IMR-90 (cell line): Measurements from ENCODE around the gene PLXNC1. TPM values are rescaled to one million over a fixed set of nuclear protein-coding genes. Genes with fewer than 3 reads are reported as not detected.

Experiments
- ATAC-seq: fragments of 200-7000 bp; cut with Tn5 transposase; 2 replicates; pipeline ENCODE4 v1.9.1; 2020; ENCODE audit warnings: low read depth, mild to moderate bottlenecking, moderate library complexity
- BruUV-seq: library from RNA; stranded (reverse); fragments of 400-500 nt; replicated peaks from 2 replicates; lab custom pipeline; 2021; lab: Mats Ljungman, UMichigan
- CTCF ChIA-PET: fragments of 300-600 bp; formaldehyde crosslinking; extraction: SDS; loops from one replicate; lab custom pipeline; 2021; ENCODE audit warnings: antibody characterized with exemption; lab: Yijun Ruan, JAX
- POLR2A ChIA-PET: fragments of 300-600 bp; sonication (Branson Sonifier 250); formaldehyde crosslinking; loops from one replicate; lab custom pipeline; 2022; ENCODE audit warnings: antibody characterized with exemption; ENCODE audit not compliant: unreplicated experiment; lab: Charles Lee
- DNase-seq: peaks from one replicate; pipeline ENCODE4 v3.0.0; 2013
- H2AFZ ChIP-seq: replicated peaks from 2 replicates; pipeline ENCODE3; 2013; ENCODE audit warnings: low read length, mild to moderate bottlenecking; ENCODE audit not compliant: poor library complexity
- H2AK5ac ChIP-seq: 2 replicates; pipeline ENCODE4 v1.6.1; 2013; ENCODE audit warnings: low read depth, low read length, inconsistent platforms
- H2AK9ac ChIP-seq: replicated peaks from 2 replicates; pipeline ENCODE3; 2013; ENCODE audit warnings: mild to moderate bottlenecking, low read depth, low read length, moderate library complexity; ENCODE audit not compliant: poor library complexity
- H2BK120ac ChIP-seq: 2 replicates; pipeline ENCODE4 v1.6.1; 2013; ENCODE audit warnings: low read depth, low read length, inconsistent platforms
- H2BK15ac ChIP-seq: 3 replicates; pipeline ENCODE4 v1.6.1; 2013; ENCODE audit warnings: low read depth, low read length, inconsistent platforms
- H2BK20ac ChIP-seq: 2 replicates; pipeline ENCODE4 v1.6.1; 2013; ENCODE audit warnings: low read depth, mild to moderate bottlenecking, inconsistent platforms, low read length, moderate library complexity
- H2BK5ac ChIP-seq: 2 replicates; pipeline ENCODE4 v1.6.1; 2013; ENCODE audit warnings: mild to moderate bottlenecking, low read depth, low read length, inconsistent platforms; ENCODE audit not compliant: poor library complexity, severe bottlenecking
- H3K14ac ChIP-seq: replicated peaks from 2 replicates; pipeline ENCODE4 v1.6.1; 2013; ENCODE audit warnings: low read depth, low read length, inconsistent platforms
- H3K18ac ChIP-seq: 2 replicates; pipeline ENCODE4 v1.6.1; 2013; ENCODE audit warnings: low read depth, low read length, control low read depth
- H3K23ac ChIP-seq: 2 replicates; pipeline ENCODE4 v1.6.1; 2013; ENCODE audit warnings: low read depth, low read length, inconsistent platforms
- H3K27ac ChIP-seq: 2 replicates; pipeline ENCODE4 v1.5.1; 2013; ENCODE audit warnings: mild to moderate bottlenecking, control low read depth, low read length; ENCODE audit not compliant: insufficient read depth
- H3K27me3 ChIP-seq: 2 replicates; pipeline ENCODE4 v1.6.1; 2013; ENCODE audit warnings: low read length; ENCODE audit not compliant: control insufficient read depth, insufficient read depth
- H3K36me3 ChIP-seq: 2 replicates; pipeline ENCODE4 v1.6.1; 2013; ENCODE audit warnings: low read length, mixed read lengths; ENCODE audit not compliant: control insufficient read depth, insufficient read depth
- H3K4ac ChIP-seq: 2 replicates; pipeline ENCODE4 v1.6.1; 2013; ENCODE audit warnings: low read depth, low read length, inconsistent platforms
- H3K4me1 ChIP-seq: 2 replicates; pipeline ENCODE4 v1.6.1; 2013; ENCODE audit warnings: low read length, mixed read lengths; ENCODE audit not compliant: control insufficient read depth, insufficient read depth
- H3K4me2 ChIP-seq: 2 replicates; pipeline ENCODE4 v1.6.1; 2013; ENCODE audit warnings: low read depth, mild to moderate bottlenecking, control low read depth, low read length, moderate library complexity
- H3K4me3 ChIP-seq: 2 replicates; pipeline ENCODE4 v1.5.1; 2013; ENCODE audit warnings: low read depth, mild to moderate bottlenecking, control low read depth, low read length, moderate library complexity; ENCODE audit not compliant: insufficient read depth
- H3K56ac ChIP-seq: 2 replicates; pipeline ENCODE4 v1.6.1; 2013; ENCODE audit warnings: low read length, inconsistent platforms; ENCODE audit not compliant: insufficient read depth; ENCODE audit errors: extremely low read depth
- H3K79me1 ChIP-seq, 2 experiments: 2 replicates each; pipeline ENCODE4 v1.6.1; 2013; ENCODE audit warnings: low read length in 2 of 2, inconsistent platforms in 1 of 2, low read depth in 1 of 2
- H3K9ac ChIP-seq: 2 replicates; pipeline ENCODE4 v1.6.1; 2013; ENCODE audit warnings: low read depth, low read length, control low read depth
- H3K9me1 ChIP-seq: 2 replicates; pipeline ENCODE4 v1.6.1; 2013; ENCODE audit warnings: low read length, inconsistent platforms; ENCODE audit not compliant: insufficient read depth
- H3K9me3 ChIP-seq: 2 replicates; pipeline ENCODE4 v1.6.1; 2013; ENCODE audit warnings: low read length; ENCODE audit not compliant: control insufficient read depth, insufficient read depth
- H4K20me1 ChIP-seq: 2 replicates; pipeline ENCODE4 v1.6.1; 2013; ENCODE audit warnings: low read length, inconsistent platforms; ENCODE audit not compliant: insufficient read depth
- H4K5ac ChIP-seq: 2 replicates; pipeline ENCODE4 v1.6.1; 2013; ENCODE audit warnings: mild to moderate bottlenecking, low read depth, low read length, control low read depth
- H4K8ac ChIP-seq, 2 experiments: 2 replicates each; pipeline ENCODE4 v1.6.1; 2013; ENCODE audit warnings: low read depth in 2 of 2, low read length in 2 of 2, control low read depth in 1 of 2, inconsistent platforms in 1 of 2
- H4K91ac ChIP-seq: 2 replicates; pipeline ENCODE4 v1.6.1; 2013; ENCODE audit warnings: low read depth, low read length, inconsistent platforms; ENCODE audit not compliant: insufficient read depth
- BHLHE40 ChIP-seq: fragments of 150-350 bp; IDR thresholded peaks from 2 replicates; pipeline ENCODE4 v1.6.1; 2016; ENCODE audit warnings: mild to moderate bottlenecking, low read depth, low read length
- CEBPB ChIP-seq: IDR thresholded peaks from 2 replicates; pipeline ENCODE4 v1.6.1; 2012; ENCODE audit warnings: low read depth, low read length, improper control_type of control experiment
- CHD1 ChIP-seq: IDR thresholded peaks from 2 replicates; pipeline ENCODE4 v1.6.1; 2012; ENCODE audit warnings: low read depth, low read length, improper control_type of control experiment
- MXI1 ChIP-seq: IDR thresholded peaks from 2 replicates; pipeline ENCODE4 v1.6.1; 2012; ENCODE audit warnings: low read depth, mild to moderate bottlenecking, low read length, moderate library complexity, borderline replicate concordance
- NFE2L2 ChIP-seq: fragments of 150-350 bp; IDR thresholded peaks from 2 replicates; pipeline ENCODE4 v1.6.1; 2016; ENCODE audit warnings: low read depth, mild to moderate bottlenecking, low read length
- RAD21 ChIP-seq: IDR thresholded peaks from 2 replicates; pipeline ENCODE4 v1.6.1; 2012; ENCODE audit warnings: low read length, improper control_type of control experiment
- RCOR1 ChIP-seq: IDR thresholded peaks from 2 replicates; pipeline ENCODE4 v1.6.1; 2012; ENCODE audit warnings: mild to moderate bottlenecking, low read length, improper control_type of control experiment; ENCODE audit not compliant: insufficient replicate concordance
- RFX5 ChIP-seq: IDR thresholded peaks from 2 replicates; pipeline ENCODE4 v1.8.0; 2012; ENCODE audit warnings: low read depth, mild to moderate bottlenecking, low read length, moderate library complexity
- SMC3 ChIP-seq: fragments of 150-350 bp; IDR thresholded peaks from 2 replicates; pipeline ENCODE4 v1.6.1; 2016; ENCODE audit warnings: low read depth, mild to moderate bottlenecking, antibody characterized with exemption, low read length, moderate library complexity
- WGBS, 2 experiments: methylation state at CpG; one replicate each; pipeline versions ENCODE4 v1.1.5 to v1.1.7; 2013; ENCODE audit warnings: missing lambda C conversion rate in 2 of 2; ENCODE audit not compliant: insufficient read length in 1 of 2; ENCODE audit errors: extremely low coverage in 2 of 2; 5-methylcytosine and 5-hydroxymethylcytosine counted together
- dilution Hi-C: fragments of 300-500 bp; cut with HindIII; formaldehyde crosslinking; loops from one replicate; pipeline ENCODE4 v1.14.3; 2018; ENCODE audit warnings: low sequenced_read_pairs; ENCODE audit not compliant: unreplicated experiment
- in situ Hi-C: fragments of 300-500 bp; cut with MboI; formaldehyde crosslinking; loops from 3 replicates; pipeline ENCODE4 v1.14.3; 2019; ENCODE audit warnings: low sequenced_read_pairs, inconsistent platforms, mixed read lengths
- intact Hi-C: fragments of 100-400 bp; cut with micrococcal nuclease; formaldehyde crosslinking; loops from 2 replicates; pipeline ENCODE4 v1.10.0; 2022
- polyA plus RNA-seq, 3 experiments: library from polyadenylated mRNA; depleted of rRNA; stranded (reverse); fragments of >200 nt; gene quantifications; 2 replicates each; pipeline ENCODE4 v1.2.3, GENCODE V29; 2012; ENCODE audit warnings: low replicate concordance in 1 of 3
- total RNA-seq: library from RNA; depleted of rRNA; stranded (reverse); fragments of >200 nt; gene quantifications from 2 replicates; pipeline ENCODE4 v1.2.3, GENCODE V29; 2012
- TF ChIP-seq, protein P1 (sequence below): fragments of 150-350 bp; IDR thresholded peaks from 2 replicates; pipeline ENCODE4 v1.6.1; 2017; ENCODE audit warnings: mild to moderate bottlenecking, antibody characterized with exemption, low read length, low read depth
- TF ChIP-seq, protein P2 (sequence below): conservative IDR thresholded peaks from 2 replicates; pipeline ENCODE4 v1.5.1; 2012; ENCODE audit warnings: mild to moderate bottlenecking, low read depth, low read length, improper control_type of control experiment

PLXNC1 gene
- total and polyA plus RNA-seq, 2 of the 4 experiments (the other 2 are of a cell fraction): 1.0 to 1.6 TPM

DNA sequence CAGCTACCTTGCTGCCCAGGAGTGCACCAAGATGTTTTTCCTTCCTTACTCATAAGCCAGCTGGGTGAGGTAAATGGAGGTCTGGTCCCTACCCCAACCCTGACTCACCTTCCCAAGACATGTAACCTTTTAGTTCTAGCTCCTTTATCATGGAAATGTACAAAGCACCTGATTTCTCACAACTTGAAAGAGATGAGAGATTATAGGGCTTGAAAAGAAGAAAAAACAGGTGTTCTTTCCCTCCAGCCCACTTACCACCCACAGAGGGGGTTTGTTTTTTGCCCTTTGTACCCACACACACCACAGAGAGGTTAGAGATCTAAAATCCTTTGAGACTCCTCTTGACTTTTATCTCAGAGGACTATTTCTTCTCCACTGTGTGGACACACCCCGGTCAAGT is 21.1 kb downstream of the PLXNC1 start:
- ATAC-seq (no peak), DNase-seq (no peak)
- no peak overlapping the region for H2BK5ac ChIP-seq
- H3K4me3 ChIP-seq: no peak overlapping the region
- TF ChIP-seq SMC3 (no peak), RAD21 (no peak), NFE2L2 (no peak), BHLHE40 (no peak), RFX5 (no peak), MXI1 (no peak), RCOR1 (no peak), CEBPB (no peak), CHD1 (no peak)
- TF ChIP-seq, protein P1, sequence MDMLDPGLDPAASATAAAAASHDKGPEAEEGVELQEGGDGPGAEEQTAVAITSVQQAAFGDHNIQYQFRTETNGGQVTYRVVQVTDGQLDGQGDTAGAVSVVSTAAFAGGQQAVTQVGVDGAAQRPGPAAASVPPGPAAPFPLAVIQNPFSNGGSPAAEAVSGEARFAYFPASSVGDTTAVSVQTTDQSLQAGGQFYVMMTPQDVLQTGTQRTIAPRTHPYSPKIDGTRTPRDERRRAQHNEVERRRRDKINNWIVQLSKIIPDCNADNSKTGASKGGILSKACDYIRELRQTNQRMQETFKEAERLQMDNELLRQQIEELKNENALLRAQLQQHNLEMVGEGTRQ: no peak
- TF ChIP-seq, protein P2, sequence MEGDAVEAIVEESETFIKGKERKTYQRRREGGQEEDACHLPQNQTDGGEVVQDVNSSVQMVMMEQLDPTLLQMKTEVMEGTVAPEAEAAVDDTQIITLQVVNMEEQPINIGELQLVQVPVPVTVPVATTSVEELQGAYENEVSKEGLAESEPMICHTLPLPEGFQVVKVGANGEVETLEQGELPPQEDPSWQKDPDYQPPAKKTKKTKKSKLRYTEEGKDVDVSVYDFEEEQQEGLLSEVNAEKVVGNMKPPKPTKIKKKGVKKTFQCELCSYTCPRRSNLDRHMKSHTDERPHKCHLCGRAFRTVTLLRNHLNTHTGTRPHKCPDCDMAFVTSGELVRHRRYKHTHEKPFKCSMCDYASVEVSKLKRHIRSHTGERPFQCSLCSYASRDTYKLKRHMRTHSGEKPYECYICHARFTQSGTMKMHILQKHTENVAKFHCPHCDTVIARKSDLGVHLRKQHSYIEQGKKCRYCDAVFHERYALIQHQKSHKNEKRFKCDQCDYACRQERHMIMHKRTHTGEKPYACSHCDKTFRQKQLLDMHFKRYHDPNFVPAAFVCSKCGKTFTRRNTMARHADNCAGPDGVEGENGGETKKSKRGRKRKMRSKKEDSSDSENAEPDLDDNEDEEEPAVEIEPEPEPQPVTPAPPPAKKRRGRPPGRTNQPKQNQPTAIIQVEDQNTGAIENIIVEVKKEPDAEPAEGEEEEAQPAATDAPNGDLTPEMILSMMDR: no peak
- dilution Hi-C loops (no loop called here), intact Hi-C loops (no loop called here), in situ Hi-C loops (no loop called here)
- H3K79me1 ChIP-seq: no peaks in the 10 kb centered on the region
- H3K36me3 ChIP-seq: no peaks in the 10 kb centered on the region
- no peak overlapping the region for H3K9ac ChIP-seq
- H2BK120ac ChIP-seq: no peak overlapping the region
- H3K4ac ChIP-seq: no peak overlapping the region
- no peak overlapping the region for H4K5ac ChIP-seq
- no TSS peak for BruUV-seq
- H2AFZ ChIP-seq: no peak overlapping the region
- H3K9me1 ChIP-seq: peaks cover 6% of the 10 kb centered on the region; the same call in 1 of the 2 replicates
- no peak overlapping the region for H3K27ac ChIP-seq
- H3K4me2 ChIP-seq: no peak overlapping the region
- no peak overlapping the region for H3K14ac ChIP-seq
- POLR2A ChIA-PET: no interaction called here
- peaks cover 2% of the 10 kb centered on the region; the same call in 1 of the 2 replicates for H3K9me3 ChIP-seq
- H3K4me1 ChIP-seq: peaks cover 18% of the 10 kb centered on the region
- H3K23ac ChIP-seq: no peak overlapping the region
- CTCF ChIA-PET: no interaction called here
- H4K91ac ChIP-seq: no peak overlapping the region
- H2AK5ac ChIP-seq: no peak overlapping the region
- no peak overlapping the region for H4K8ac ChIP-seq
- no peaks in the 10 kb centered on the region for H4K20me1 ChIP-seq
- H3K27me3 ChIP-seq: peaks cover 36% of the 10 kb centered on the region
- no peak overlapping the region for H2AK9ac ChIP-seq
- H3K56ac ChIP-seq: no peak overlapping the region
- no peak overlapping the region for H2BK20ac ChIP-seq
- whole genome bisulfite sequencing, 2 experiments: no CpG with 5 or more reads among the region's 1 CpG
- H2BK15ac ChIP-seq: no peak overlapping the region
- H3K18ac ChIP-seq: no peak overlapping the region
